ENCODE measurements around the gene TRAF1. TPM values are rescaled to one million over a fixed set of nuclear protein-coding genes. Genes with fewer than 3 reads are reported as not detected.

Gene TRAF1
- total and polyA plus RNA-seq, 7 donors: 0.55 to 2.0 (median 0.95) TPM

GRCh38 chr9:120874226-120875194, 52.1 kb downstream of the TRAF1 start:
- H3K4me1 ChIP-seq: no peaks in the 10 kb centered on the region
- H3K27me3 ChIP-seq (ENCODE audit: insufficient read depth in 3 of 3, low read length in 2 of 3): peaks cover 0 to 19% (median 0%) of the 10 kb centered on the region in 3 donors
- H3K36me3 ChIP-seq (ENCODE audit: insufficient read depth in 1 of 2, low read depth in 1 of 2): no peaks in the 10 kb centered on the region
- H3K27ac ChIP-seq: no peak overlapping the region
- WGBS, 3 donors: 90 to 93% (median 91%) methylated on average over 10 of the region's 10 CpGs
- intact Hi-C loops (cut with DNase I): loop anchor here in 1 of 2 donors (5.0 kb wide), 1 partner anchor 48 kb away; no protein-coding TSS in a partner anchor
- DNase-seq (no peak), ATAC-seq (no peak)
- no peak overlapping the region for H3K4me3 ChIP-seq
- H3K9me3 ChIP-seq: no peaks in the 10 kb centered on the region
- TF ChIP-seq, protein P1, sequence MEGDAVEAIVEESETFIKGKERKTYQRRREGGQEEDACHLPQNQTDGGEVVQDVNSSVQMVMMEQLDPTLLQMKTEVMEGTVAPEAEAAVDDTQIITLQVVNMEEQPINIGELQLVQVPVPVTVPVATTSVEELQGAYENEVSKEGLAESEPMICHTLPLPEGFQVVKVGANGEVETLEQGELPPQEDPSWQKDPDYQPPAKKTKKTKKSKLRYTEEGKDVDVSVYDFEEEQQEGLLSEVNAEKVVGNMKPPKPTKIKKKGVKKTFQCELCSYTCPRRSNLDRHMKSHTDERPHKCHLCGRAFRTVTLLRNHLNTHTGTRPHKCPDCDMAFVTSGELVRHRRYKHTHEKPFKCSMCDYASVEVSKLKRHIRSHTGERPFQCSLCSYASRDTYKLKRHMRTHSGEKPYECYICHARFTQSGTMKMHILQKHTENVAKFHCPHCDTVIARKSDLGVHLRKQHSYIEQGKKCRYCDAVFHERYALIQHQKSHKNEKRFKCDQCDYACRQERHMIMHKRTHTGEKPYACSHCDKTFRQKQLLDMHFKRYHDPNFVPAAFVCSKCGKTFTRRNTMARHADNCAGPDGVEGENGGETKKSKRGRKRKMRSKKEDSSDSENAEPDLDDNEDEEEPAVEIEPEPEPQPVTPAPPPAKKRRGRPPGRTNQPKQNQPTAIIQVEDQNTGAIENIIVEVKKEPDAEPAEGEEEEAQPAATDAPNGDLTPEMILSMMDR (IDR thresholded peaks at IDR 0.05): no peak

GRCh38 chr9:120873512-120873911, 53.1 kb downstream of the TRAF1 start:
- Histone ChIP-seq H3K27me3 (ENCODE audit: insufficient read depth in 3 of 3, low read length in 2 of 3) (peaks cover 0 to 9% (median 0%) of the 10 kb centered on the region in 3 donors), H3K36me3 (ENCODE audit: insufficient read depth in 1 of 2, low read depth in 1 of 2) (no peaks in the 10 kb centered on the region), H3K27ac (no peak overlapping the region), H3K4me3 (no peak overlapping the region), H3K4me1 (no peaks in the 10 kb centered on the region), H3K9me3 (no peaks in the 10 kb centered on the region)
- TF ChIP-seq, protein P1 (IDR thresholded peaks at IDR 0.05): no peak
- DNase-seq (no peak), ATAC-seq (no peak)
- intact Hi-C loops (cut with DNase I): loop anchor here in 1 of 2 donors (5.0 kb wide), 1 partner anchor 49 kb away; no protein-coding TSS in a partner anchor
- 79 to 84% (median 79%) methylated on average over 4 of the region's 4 CpGs for WGBS, 3 donors

DNA sequence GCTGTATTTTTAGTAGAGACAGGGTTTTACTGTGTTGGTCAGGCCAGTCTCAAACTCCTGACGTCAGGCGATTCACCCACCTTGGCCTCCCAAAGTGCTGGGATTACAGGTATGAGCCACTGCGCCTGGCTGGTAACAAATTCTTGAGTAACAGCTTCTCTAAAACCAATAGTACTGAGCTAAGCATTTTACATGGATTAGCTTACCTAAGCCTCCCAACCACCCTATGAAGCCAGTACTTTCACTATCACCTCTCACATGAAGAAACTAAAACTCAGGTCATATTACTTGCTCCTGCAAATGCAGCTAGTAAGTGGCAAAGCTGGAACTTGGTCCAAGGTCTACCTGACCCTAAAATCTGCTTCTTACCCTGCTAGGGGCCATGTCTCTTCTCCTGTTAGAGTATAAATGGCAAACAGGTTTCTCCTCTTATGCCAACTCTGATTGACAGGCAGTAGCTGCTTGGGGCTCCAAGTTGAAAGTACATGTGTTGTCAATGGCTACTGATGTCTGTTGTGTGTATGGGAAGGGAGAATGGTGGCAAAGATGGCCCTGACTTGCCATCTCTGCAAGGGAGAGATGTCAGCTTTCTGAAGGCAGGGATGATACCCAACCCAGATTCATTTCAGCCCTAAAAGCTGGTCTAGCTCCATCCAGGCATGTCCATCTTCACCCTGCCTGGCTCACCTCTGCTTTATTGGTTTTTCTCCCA, 53.6 kb downstream of the TRAF1 start:
- no peak overlapping the region for H3K27ac ChIP-seq
- TF ChIP-seq, protein P1 (IDR thresholded peaks at IDR 0.05): no peak
- no peaks in the 10 kb centered on the region for H3K9me3 ChIP-seq
- no peak for DNase-seq
- H3K4me1 ChIP-seq: no peaks in the 10 kb centered on the region
- intact Hi-C loops (cut with DNase I): loop anchor here in 1 of 2 donors (5.0 kb wide), 1 partner anchor 49 kb away; no protein-coding TSS in a partner anchor
- no peak overlapping the region for H3K4me3 ChIP-seq
- H3K27me3 ChIP-seq (ENCODE audit: insufficient read depth in 3 of 3, low read length in 2 of 3): peaks cover 0 to 3% (median 0%) of the 10 kb centered on the region in 3 donors
- 91 to 96% (median 95%) methylated on average over 3 of the region's 3 CpGs for WGBS, 3 donors
- ATAC-seq: no peak
- no peaks in the 10 kb centered on the region for H3K36me3 ChIP-seq (ENCODE audit: insufficient read depth in 1 of 2, low read depth in 1 of 2)

- no peaks in the 10 kb centered on the region for H3K4me1 ChIP-seq
- ATAC-seq (no peak), DNase-seq (no peak)
- H3K9me3 ChIP-seq: no peaks in the 10 kb centered on the region
- H3K27me3 ChIP-seq (ENCODE audit: insufficient read depth in 3 of 3, low read length in 2 of 3): no peaks in the 10 kb centered on the region
- H3K27ac ChIP-seq: no peak overlapping the region
- intact Hi-C loops (cut with DNase I): loop anchor here in 1 of 2 donors (5.0 kb wide), 1 partner anchor 52 kb away; no protein-coding TSS in a partner anchor
- H3K4me3 ChIP-seq: no peak overlapping the region
- no peaks in the 10 kb centered on the region for H3K36me3 ChIP-seq (ENCODE audit: insufficient read depth in 1 of 2, low read depth in 1 of 2)
- TF ChIP-seq, protein P1 (IDR thresholded peaks at IDR 0.05): no peak
- 77 to 84% (median 79%) methylated on average over 9 of the region's 9 CpGs for WGBS, 3 donors
Observed at GRCh38 chr9:120870206-120870605, 56.4 kb downstream of the TRAF1 start.

All from psoas muscle (tissue), 8 donors.